ENCODE results near the gene SLC19A2. TPM values are rescaled to one million over a fixed set of nuclear protein-coding genes. Genes with fewer than 3 reads are reported as not detected.

Gene SLC19A2
- total RNA-seq, 1 donor: 10.5 TPM

- no peak for DNase-seq (ENCODE audit: insufficient read length, low spot score, missing footprints)
- Histone ChIP-seq H3K4me1 (ENCODE audit: insufficient read depth, low read length) (peaks cover 6% of the 10 kb centered on the region), H3K27me3 (ENCODE audit: insufficient read depth, low read length) (no peaks in the 10 kb centered on the region), H3K36me3 (ENCODE audit: insufficient read depth, low read length) (no peaks in the 10 kb centered on the region), H3K9me3 (ENCODE audit: low read depth, low read length) (no peaks in the 10 kb centered on the region), H3K4me3 (ENCODE audit: insufficient read depth, low read length) (no peak overlapping the region), H3K4me2 (ENCODE audit: insufficient read depth, low read length) (no peak overlapping the region), H4K20me1 (ENCODE audit: insufficient read depth, low read length) (no peaks in the 10 kb centered on the region), H3K79me2 (ENCODE audit: insufficient read depth, low read length) (no peaks in the 10 kb centered on the region), H3K27ac (ENCODE audit: low read depth, low read length) (no peak overlapping the region), H2AFZ (ENCODE audit: low read length) (no peak overlapping the region)
- no peak for TF ChIP-seq CTCF (IDR thresholded peaks at IDR 0.05; ENCODE audit: extremely low read depth, low read depth, low read length)
Observed at GRCh38 chr1:169517558-169518186, 31.9 kb upstream of the SLC19A2 start.

GRCh38 chr1:169515641-169516040, 29.9 kb upstream of the SLC19A2 start:
- Histone ChIP-seq H3K27me3 (ENCODE audit: insufficient read depth, low read length) (no peaks in the 10 kb centered on the region), H3K36me3 (ENCODE audit: insufficient read depth, low read length) (no peaks in the 10 kb centered on the region), H3K9me3 (ENCODE audit: low read depth, low read length) (no peaks in the 10 kb centered on the region), H3K4me1 (ENCODE audit: insufficient read depth, low read length) (peaks cover 13% of the 10 kb centered on the region), H3K27ac (ENCODE audit: low read depth, low read length) (no peak overlapping the region), H3K79me2 (ENCODE audit: insufficient read depth, low read length) (no peaks in the 10 kb centered on the region), H2AFZ (ENCODE audit: low read length) (no peak overlapping the region), H3K4me3 (ENCODE audit: insufficient read depth, low read length) (no peak overlapping the region), H3K4me2 (ENCODE audit: insufficient read depth, low read length) (no peak overlapping the region), H4K20me1 (ENCODE audit: insufficient read depth, low read length) (no peaks in the 10 kb centered on the region)
- no peak for DNase-seq (ENCODE audit: insufficient read length, low spot score, missing footprints)
- no peak for TF ChIP-seq CTCF (IDR thresholded peaks at IDR 0.05; ENCODE audit: extremely low read depth, low read depth, low read length)

DNA sequence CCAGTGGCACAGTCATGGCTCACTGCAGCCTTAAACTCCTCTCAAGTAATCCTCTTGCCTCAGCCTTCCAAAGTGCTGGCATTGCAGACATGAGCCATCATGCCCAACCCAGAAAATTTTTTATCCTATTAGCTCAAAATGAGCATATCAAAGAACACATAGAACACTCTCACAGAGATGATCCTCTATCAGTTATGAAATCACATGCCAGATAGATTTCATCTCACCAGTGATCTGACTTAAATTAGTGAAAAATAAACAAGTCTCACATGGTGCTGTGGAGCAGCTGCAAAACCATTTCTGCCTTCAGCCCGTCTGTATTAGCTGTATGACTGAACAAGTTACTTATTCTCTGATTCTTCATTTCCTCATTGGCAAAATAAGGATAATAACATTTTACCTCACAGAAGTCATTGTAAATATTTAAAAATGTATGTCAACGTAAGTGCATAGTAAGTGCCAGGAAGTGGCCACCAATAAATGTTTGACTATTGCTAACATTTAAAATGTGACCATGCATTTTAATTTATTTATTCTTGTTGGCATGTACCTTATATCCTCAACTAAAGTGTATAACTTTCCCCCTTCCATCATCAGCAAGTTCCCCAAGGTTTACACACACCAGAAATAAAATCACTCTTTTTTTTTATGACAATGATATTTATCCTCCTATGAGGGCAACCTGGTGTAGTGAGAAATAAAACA, 29.0 kb upstream of the SLC19A2 start:
- no peak overlapping the region for H3K4me3 ChIP-seq (ENCODE audit: insufficient read depth, low read length)
- H3K27me3 ChIP-seq (ENCODE audit: insufficient read depth, low read length): no peaks in the 10 kb centered on the region
- H3K4me1 ChIP-seq (ENCODE audit: insufficient read depth, low read length): peaks cover 13% of the 10 kb centered on the region
- H3K27ac ChIP-seq (ENCODE audit: low read depth, low read length): no peak overlapping the region
- no peak overlapping the region for H3K4me2 ChIP-seq (ENCODE audit: insufficient read depth, low read length)
- no peaks in the 10 kb centered on the region for H3K36me3 ChIP-seq (ENCODE audit: insufficient read depth, low read length)
- TF ChIP-seq CTCF (IDR thresholded peaks at IDR 0.05; ENCODE audit: extremely low read depth, low read depth, low read length): no peak
- H3K79me2 ChIP-seq (ENCODE audit: insufficient read depth, low read length): no peaks in the 10 kb centered on the region
- H3K9me3 ChIP-seq (ENCODE audit: low read depth, low read length): no peaks in the 10 kb centered on the region
- no peaks in the 10 kb centered on the region for H4K20me1 ChIP-seq (ENCODE audit: insufficient read depth, low read length)
- H2AFZ ChIP-seq (ENCODE audit: low read length): no peak overlapping the region
- DNase-seq (ENCODE audit: insufficient read length, low spot score, missing footprints): no peak

DNA sequence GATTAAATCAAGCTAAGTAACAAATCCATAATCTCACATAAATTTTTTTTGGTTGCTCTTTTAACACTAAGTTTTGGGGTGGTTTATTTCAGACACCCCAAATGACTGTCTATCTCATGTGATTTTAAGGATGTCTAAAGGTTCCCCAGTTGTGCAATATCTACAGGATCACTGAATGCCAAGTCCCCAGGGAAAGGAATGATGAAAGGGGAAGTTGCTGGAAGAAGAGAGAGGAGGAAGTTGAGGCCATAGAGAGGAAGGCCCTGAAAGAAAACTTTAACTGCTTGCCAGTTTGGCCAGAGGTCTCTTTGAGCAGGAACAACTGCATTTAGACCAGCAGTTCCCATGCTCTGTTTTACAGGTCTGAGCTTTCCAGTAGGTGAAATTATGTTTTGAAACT, 27.5 kb upstream of the SLC19A2 start:
- DNase-seq (ENCODE audit: insufficient read length, low spot score, missing footprints): no peak
- H3K79me2 ChIP-seq (ENCODE audit: insufficient read depth, low read length): no peaks in the 10 kb centered on the region

More for the DNA sequence above, 27.5 kb upstream of the SLC19A2 start:
- no peaks in the 10 kb centered on the region for H3K9me3 ChIP-seq (ENCODE audit: low read depth, low read length)
- no peak overlapping the region for H3K4me2 ChIP-seq (ENCODE audit: insufficient read depth, low read length)
- no peak for TF ChIP-seq CTCF (IDR thresholded peaks at IDR 0.05; ENCODE audit: extremely low read depth, low read depth, low read length)
- H3K36me3 ChIP-seq (ENCODE audit: insufficient read depth, low read length): no peaks in the 10 kb centered on the region
- H2AFZ ChIP-seq (ENCODE audit: low read length): peak overlapping the region; percentile 73
- no peak overlapping the region for H3K4me3 ChIP-seq (ENCODE audit: insufficient read depth, low read length)
- H3K27me3 ChIP-seq (ENCODE audit: insufficient read depth, low read length): no peaks in the 10 kb centered on the region
- H3K27ac ChIP-seq (ENCODE audit: low read depth, low read length): no peak overlapping the region
- H3K4me1 ChIP-seq (ENCODE audit: insufficient read depth, low read length): peaks cover 13% of the 10 kb centered on the region
- no peaks in the 10 kb centered on the region for H4K20me1 ChIP-seq (ENCODE audit: insufficient read depth, low read length)

Data from osteoblast (primary cell).